LHCN-M2 (cell line): ENCODE measurements around the gene SGPP2. TPM values are rescaled to one million over a fixed set of nuclear protein-coding genes. Genes with fewer than 3 reads are reported as not detected.
A peak's percentile ranks its signal among the peaks of the same experiment; 100 is the strongest.

Experiments
- DNase-seq: peaks from one replicate; pipeline ENCODE4 v3.0.0-alpha.2; 2012; ENCODE audit warnings: low read depth
- total RNA-seq: library from RNA; depleted of rRNA; stranded (reverse); fragments of >200 nt; gene quantifications from 2 replicates; pipeline ENCODE4 v1.2.3, GENCODE V29; 2014

The SGPP2 gene
- total RNA-seq, 1 experiment from 2014 or later, result not detected

DNA sequence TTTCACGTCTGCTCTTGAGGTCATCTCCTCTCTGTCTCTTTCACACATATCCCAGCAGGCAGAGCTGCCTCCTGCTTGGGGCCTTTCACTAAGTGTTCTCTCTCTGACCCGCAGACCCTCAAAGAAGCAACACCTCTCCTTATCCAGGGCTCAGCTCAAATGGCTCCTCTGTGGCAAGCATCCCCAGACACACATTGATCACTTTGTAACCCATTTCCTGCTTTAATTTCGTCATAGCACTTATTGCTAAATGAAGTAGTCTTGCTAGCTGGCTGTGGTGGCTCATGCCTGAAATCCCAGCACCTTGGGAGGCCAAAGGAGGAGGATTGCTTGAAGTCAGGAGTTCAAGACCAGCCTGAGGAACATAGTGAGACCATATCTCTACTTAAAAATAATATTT lies 41.4 kb downstream of the SGPP2 start:
- no peak for DNase-seq

DNA sequence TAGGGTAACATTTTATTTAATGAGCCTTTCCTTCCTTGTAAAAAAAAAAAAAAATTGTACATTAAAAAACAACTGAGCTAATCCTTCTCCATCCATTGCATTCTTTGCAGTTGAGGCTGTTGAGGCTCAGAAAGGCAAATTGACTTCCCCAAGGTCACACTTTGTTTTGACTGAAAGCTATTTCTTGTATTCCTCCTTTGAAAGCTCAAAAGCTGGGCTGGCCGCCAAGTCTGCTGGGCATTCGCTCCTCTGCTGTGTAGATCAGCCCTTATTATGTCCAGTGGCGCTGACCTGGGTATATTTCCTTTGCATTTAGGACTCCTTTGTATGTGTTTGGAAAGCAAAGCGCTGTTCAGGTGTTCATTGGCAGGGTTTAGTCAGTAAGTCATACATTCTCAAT lies 44.0 kb downstream of the SGPP2 start:
- DNase-seq, result no peak

DNA sequence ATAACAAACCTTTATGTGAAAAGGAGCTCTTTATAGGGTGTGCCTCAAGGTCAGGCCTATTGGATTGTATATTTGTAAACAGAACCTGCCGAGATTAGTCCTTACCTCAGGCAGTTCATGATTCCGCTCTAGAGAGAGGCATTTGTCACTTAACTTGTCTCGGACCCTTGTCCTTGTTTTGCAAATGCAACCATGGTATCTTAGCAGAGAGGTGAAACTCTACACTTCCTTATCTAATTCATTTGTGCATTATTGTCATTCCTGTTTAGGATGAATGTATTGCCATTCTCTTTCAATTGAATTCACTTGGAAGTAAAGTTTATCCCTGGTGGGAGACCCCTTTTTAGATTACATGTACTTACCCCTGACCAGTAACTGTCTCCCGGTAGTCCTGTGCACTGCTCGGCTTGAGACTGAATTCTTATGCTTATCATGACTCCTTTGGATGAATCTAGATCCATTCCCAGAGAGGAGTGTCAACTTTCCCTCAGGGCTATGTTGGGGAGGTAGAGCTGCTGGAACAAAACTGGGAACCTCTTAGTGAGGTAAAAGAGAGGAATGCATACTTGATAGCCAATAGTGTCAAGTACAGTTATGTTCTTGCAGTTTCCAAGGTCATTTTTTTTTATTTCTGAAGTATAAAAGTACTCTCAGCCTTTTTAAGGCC lies 46.6 kb downstream of the SGPP2 start:
- no peak for DNase-seq

DNA sequence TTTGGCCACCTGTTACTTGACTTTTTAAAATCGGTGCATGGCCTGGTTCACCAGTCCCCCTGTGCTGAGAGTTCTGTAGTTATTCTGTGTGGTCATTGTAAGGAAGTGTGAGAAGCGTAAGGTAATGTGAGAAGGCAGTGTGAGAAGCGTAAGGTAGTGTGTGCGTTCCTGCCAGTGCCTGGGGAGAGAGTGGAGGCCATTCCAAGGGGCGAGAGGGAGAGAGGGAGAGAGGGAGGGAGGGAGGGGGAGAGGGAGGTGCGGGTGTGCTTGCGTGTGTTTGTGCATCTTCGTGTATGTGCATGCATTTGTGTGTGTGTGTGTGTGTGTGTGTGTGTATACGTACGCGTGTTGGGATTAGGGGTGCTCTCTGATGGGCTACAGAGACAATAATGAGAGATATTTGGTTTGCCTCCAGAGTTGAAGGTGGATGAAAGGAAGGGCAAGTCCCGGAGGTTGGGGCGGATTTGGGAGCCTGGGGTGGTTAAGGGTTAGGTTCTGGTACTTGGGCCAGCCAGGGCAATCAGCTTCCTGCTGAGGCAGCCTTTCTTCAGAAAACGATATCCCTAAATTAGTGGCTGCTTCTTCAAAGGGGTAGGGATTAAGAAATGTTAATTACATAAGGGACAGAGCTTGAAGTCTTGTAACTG lies 53.7 kb downstream of the SGPP2 start:
- no peak for DNase-seq

DNA sequence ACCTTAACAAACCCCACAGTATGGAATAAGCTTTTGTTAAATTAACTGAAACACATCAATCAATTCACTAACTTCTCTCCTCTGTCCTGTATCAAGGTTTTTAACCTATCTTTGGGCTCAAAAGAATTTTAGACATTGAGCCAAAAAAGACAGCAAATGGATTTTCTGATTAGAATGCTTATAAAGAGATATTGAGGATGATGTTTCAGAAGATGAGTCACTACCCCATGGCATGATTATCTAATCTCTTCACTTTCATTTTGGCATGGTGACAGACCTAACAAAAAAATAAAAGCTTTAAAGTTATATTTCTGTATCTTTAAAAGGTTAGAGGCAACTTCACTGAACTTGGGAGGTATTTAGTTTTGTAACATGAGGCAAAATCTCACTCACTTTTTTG lies 55.5 kb downstream of the SGPP2 start:
- peak; percentile 8 for DNase-seq

DNA sequence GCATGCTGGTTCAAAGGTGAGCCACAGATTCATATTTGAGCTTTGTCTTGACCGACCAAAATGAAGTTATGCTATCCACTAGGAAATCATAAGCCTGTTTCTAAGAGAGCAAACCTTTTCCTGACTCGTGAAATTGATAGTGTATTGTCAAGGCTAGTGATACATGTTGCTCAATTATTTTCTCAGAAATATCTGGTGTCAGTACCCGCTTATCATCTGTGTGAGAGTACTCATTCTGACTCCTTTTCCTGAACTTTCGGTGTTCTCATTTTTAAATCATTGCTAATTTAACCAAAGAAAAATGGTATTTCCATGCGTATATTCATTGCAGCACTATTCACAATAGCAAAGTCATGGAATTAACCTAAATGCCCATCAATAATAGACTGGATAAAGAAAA lies 56.2 kb downstream of the SGPP2 start:
- no peak for DNase-seq

DNA sequence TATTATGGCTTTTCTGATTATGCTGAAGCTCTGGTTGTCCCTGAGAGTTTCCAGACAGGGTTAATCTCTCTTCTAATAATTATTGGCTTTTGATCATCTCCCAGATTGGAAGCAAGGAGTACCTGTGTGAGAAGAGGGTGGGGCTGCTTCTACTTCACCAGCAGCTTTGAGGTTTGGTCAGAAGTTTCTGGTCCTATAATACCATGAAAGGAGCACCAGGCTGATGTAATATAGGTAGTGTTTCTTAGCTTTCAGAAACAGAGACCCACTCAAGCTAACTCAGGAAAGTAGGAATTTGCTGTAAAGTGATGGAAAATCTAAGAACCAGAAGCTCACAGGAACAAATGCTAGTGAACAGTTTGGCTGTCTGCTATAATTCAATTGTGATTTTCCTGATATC lies 57.6 kb downstream of the SGPP2 start:
- no peak for DNase-seq

DNA sequence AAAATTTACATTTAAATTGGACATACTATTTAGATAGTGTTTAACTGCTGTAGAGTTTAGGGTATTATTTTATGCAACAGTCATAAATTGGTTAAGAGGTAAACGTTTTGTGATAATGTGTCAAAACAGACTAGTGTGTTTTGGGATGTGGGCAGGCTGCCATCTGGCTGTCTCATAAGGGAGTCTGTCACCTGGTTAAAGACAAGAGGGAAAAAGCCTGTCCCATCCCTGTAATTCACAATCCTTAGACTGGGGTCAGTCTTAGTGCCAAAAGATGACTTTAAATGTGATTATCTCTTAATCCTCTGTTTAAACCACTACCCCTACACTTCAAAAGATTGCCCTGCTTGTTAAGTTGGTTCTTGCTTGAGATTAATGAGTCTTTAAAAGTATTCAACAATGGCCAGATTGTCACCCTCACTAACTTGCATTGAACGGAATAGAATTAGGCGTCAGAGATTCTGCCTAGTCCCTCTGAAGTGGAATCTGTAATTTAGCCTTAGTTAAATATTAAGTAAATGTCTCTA lies 59.2 kb downstream of the SGPP2 start:
- DNase-seq, result no peak

DNA sequence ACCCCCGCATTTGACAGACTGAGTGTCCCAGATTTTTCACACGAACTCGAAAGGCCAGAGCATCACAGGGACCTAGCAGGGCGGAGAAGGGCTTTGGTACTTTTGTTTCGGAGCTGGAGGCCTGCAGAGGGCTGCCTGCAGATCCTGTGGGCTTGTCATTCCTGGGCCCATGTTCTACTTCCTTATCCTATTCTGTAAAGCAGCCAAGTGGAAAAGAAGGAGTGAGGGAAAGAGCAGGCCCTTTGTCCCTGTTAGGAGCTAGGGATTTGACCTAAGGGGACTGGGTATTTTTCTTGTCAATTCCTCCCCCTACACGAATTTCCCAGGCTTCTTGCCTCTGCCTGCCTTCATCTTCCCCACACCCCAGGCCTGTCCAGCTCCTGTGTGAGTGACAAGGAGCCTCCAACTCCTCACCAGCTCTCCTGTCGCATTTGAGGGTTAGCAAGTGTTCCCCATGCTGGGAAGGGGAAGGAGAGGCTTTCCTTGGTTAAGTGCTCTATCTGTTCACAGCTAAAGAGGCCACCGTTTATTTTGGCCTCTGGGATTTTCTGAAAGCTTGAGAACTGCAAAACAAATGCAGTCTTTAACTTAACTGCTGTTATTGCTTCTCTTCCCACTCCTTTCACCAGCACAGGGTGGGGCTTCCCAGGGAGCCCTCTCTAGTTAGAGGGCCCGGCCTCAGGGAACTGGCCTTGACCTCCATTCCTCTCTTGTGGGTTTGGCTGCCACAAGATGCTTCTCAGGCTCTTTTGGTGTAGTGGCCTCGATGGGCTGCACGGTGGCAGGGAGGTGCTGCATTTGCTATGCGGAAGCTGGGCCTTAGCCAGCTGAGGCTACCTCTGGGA lies 61.2 kb downstream of the SGPP2 start:
- no peak for DNase-seq

DNA sequence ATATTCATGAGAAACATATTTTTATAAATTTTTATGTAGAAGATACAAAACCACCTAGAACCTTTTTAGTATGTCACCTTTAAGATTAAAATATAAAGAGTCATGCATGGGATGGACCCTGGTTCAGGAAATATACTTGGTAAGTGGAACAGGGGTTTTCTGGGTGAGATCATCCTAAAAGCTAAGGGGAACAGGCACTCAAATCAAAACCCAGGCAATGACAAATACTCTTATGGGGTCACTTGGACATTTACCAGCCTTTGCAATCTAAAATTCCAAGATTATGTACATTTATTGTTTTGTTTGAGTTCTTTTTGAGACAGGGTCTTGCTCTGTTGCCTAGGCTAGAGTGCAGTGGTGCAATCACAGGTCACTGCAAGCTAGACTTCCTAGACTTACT lies 65.8 kb downstream of the SGPP2 start:
- no peak for DNase-seq

DNA sequence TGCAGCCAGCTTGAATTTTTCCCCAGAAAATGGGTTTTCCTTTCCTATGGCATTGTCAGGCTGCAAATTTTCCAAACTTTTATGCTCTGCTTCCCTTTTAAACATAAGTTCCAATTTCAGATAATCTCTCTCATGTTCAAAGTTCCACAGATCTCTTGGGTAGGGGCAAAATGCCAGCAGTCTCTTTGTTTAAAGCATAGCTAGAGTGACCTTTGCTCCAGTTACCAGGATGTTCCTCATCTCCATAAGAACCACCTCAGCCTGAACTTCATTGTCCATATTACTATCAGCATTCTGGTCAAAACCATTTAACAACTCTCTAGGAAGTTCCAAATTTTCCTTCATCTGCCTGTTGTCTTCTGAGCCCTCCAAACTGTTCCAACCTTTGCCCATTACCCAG lies 68.3 kb downstream of the SGPP2 start:
- DNase-seq, result no peak

DNA sequence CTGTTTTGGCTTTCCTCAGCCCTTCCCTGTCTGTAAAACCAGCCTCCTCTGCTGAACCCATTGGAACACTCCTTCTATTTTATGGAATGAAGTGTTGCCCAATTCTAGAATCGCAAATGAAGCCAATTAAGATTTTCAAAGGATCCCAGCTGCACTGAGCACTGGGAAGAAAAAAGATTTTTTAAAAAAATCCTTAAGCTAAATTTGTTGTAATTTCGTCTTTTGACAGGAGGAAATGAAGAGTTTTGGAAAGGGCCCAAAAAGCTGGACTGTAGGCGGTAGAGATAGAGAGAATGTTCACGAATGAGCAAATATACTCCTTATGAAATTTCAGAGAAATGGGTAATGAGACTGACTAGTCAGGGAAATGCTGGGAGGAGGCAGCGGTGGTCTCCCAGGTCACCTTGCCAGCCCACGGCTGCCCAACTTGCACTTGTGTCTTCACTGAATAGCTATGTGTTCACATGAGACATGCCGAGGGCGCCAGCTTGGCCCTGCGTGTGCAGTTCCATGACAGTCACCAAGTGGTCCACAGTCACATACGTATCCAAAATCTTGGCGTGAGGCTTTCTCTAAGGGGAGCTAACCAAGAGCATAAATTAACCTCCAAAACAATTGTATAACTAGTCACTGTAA lies 69.9 kb downstream of the SGPP2 start:
- no peak for DNase-seq

DNA sequence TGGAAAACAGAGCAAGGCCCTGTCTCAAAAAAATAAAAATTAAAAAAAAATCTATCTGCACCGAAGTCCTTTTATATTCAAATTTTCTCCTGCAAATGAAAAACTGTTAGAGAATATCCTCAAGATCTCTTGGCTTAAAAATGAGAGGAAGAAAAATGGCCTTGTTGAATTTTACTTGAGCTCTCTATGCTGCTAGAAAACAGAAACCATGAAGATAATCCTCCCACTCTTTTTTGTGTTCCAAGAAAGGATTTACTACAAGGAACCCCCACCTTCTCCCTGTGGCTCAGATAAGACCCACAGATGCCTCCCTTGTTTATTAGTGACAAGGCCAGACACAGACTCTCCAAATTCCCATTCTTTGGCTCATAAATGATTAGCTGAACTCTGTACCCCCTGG lies 71.0 kb downstream of the SGPP2 start:
- no peak for DNase-seq

DNA sequence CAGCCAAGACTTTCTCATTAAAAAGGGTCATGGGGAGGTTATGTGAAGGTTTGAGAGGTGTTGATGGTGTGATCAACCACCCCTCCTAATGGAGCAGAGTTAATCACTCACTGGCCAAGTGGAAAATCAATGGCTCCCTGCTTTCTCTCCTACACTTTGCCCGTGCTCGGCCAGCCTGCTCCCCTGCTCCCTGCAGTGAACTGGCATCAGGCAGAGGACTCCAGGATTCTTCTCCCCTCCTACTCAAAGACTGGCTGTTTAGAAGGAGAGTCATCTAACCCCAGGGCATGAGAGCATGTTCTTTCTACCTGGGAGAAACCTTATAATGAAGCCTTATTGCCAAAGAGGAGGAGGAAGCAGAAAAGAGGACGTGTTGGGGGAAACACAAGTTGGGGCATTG lies 74.9 kb downstream of the SGPP2 start:
- no peak for DNase-seq

DNA sequence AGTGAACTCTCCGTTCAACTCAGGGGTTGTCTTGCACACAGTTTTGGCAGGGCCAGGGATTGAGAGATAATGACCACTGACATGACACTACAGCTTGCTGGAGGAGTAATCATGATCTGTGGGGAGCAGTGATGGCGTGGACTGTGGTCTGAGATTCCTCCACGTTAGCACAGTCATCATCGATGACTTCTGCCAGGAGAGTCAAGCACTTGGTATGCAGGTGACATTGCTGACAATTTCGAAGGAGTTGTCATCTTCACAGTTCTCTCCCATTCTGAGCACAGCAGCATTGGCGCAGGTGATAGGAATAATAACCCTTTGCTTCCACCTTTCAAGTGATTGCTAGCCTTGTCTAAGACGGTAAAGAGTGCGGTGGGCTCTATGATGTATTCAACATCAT lies 79.8 kb downstream of the SGPP2 start:
- DNase-seq, result no peak

DNA sequence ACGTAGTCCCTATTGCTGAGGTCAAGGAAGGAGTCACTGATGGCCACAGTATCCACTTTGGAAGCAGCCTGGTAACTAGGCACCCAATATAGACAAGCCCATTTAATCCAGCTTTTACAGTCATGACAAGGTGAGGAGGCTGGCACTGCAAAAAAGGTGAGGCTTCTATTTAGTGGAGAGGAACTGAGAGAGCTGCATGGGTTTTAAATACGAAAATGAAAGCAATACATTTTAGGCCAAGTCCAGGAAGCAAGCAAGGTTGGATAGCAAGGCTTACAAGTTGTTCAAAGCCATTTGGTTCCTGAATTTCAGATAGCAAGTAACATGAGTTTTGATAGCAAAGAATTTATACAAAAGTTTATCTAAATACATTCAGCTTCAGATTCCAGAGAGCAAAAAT lies 80.4 kb downstream of the SGPP2 start:
- DNase-seq, result no peak

DNA sequence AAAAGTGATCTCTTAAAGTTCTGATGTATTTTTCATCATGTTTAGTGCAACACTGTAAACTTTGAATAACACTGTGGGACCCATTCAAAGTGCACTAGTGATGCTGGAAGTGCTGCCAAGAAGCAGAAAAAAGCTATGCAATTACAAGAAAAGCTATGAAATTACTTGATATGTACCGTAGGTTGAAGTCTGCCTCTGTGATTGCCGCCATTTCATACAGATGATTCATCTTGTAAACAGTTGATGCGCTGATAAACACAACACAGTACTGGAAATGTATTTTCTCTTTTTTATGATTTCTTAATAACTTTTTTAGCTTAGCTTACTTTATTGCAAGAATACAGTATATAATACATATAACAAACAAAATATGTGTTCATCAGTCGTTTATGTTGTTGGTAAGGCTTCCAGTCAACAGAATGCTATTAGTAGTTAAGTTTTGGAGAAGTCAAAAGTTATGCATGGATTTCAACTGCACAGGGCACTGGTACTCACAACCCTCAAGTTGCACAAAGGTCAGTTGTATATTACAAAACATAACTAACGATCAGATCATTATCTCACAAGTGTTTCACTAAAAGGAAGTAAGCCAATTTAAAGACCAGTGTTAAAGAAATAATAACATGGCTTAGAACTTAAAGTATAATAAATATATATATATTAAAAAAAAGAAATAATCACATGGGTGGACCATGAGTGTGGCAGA lies 82.0 kb downstream of the SGPP2 start:
- DNase-seq, result no peak

DNA sequence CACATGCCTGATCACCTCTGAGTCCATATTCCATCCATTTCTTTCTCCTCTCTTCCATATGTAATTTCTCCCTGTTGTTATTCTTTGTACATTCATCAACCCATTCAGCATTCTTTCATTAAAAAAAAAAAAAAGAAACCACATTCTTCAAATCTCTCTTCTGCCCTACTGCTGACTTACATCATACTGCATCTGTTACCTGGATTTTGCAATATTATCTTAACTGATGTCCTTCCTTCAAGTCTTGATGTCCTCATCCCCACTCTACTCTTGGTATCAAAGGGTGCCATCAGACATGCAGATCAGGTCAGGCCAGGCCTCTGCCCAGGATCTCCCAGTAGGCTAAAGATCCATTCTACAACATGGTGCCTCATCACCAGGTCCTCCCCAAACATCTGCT lies 90.6 kb downstream of the SGPP2 start:
- DNase-seq, result no peak

DNA sequence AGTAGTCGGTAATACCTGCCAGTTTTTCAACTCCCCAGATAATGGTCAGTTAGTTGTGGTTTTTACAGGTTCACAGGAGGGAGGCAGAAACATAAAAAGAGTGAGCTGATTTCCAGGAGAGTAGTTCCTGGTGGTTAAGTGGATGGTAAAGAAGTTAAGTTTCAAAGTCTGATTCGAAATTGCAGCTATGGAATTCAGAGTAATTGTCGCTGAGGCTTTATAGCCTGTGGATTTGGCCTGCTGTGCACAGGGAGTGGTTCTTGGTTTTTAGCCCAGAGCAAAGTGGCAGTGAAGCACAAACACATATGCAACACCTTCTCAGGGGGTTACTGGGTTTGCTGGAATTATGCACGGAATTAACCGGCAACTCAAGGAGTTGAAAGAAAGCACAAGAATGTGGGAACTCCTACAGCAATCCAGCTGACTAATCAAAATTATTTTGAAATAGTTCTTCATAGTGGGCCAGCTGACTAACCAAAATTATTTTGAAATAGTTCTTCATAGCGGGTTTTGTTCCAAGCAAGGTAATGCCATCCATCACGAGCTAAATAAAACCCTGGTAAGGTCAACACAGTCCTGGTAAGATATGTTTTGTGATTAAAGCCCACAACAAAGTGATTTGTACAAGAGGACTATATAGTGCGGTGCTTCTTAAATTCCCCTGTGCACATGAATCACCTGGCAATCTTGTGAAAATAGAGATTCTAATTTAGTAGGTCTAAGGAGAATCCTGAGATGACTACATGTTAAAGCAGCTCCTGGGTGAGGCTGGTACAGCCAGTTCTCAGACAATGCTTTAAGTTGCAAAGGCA lies 94.4 kb downstream of the SGPP2 start:
- peak; percentile 64 for DNase-seq

DNA sequence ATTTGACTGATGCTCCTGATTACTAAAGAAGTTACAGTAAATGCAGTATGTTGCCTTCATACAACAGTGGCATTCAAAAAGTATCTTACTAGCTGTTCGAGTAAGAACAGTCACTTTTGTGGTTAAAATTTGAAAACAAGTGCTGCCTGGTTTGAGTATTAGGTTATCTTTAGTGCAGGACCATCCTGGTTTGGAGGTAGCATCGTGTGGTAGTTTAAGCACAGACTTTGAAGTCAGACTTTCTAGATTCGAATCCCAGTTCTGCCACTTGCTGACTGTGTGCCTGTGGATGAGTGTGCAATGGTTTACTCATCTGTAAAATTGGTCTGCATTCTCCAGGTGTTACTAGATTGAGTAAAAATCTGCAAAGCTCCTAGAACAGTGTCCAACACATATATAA lies 96.8 kb downstream of the SGPP2 start:
- DNase-seq, result no peak

DNA sequence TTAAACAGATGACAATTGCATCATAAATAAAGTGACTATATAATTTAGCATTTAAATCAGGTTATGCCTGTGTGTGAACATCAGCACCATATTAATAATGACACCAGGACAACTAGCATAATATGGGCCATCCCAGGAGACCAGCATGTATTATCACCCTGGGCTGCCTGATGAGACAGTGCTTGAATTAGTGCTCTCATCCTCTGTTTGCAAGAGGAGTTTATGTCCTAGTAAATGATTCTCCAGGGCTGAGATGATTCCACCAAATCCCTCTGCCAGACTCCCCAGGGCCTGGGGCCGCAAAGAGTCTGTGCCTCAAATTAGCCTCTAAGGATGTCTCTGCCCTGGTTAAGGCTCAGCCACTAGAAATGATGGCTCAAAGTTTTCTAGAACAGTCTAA lies 97.7 kb downstream of the SGPP2 start:
- no peak for DNase-seq
